GM19023 (cell line): ENCODE measurements around the gene TEC.

Experiments
- ATAC-seq: cut with Tn5 transposase; IDR thresholded peaks from one replicate; pipeline ENCODE4 v1.9.1; 2021; ENCODE audit warnings: mild to moderate bottlenecking, moderate library complexity; ENCODE audit not compliant: unreplicated experiment

The TEC gene

GRCh38 chr4:48270523-48270897 lies 872 bp upstream of the TEC start:
- ATAC-seq, result no peak

- peak; percentile 83 for ATAC-seq
These were observed 354 bp upstream of the TEC start for GRCh38 chr4:48269861-48270522.

- no peak for ATAC-seq
These were observed 2.1 kb downstream of the TEC start for GRCh38 chr4:48267574-48267973.

GRCh38 chr4:48266781-48267180 lies 2.9 kb downstream of the TEC start:
- ATAC-seq, result no peak

- no peak for ATAC-seq
These were observed 6.7 kb downstream of the TEC start for GRCh38 chr4:48262926-48263325.

- ATAC-seq, result no peak
These were observed 7.2 kb downstream of the TEC start for GRCh38 chr4:48262484-48262883.

GRCh38 chr4:48261281-48261680 lies 8.4 kb downstream of the TEC start:
- no peak for ATAC-seq

- ATAC-seq, result no peak
These were observed 9.9 kb downstream of the TEC start for GRCh38 chr4:48259748-48260147.

- no peak for ATAC-seq
These were observed 10.7 kb downstream of the TEC start for GRCh38 chr4:48258845-48259397.

- ATAC-seq, result no peak
These were observed 13.7 kb downstream of the TEC start for GRCh38 chr4:48255959-48256342.

GRCh38 chr4:48255072-48255958 lies 14.3 kb downstream of the TEC start:
- no peak for ATAC-seq

- ATAC-seq, result no peak
These were observed 15.1 kb downstream of the TEC start for GRCh38 chr4:48254381-48255071.

GRCh38 chr4:48252313-48252712 lies 17.3 kb downstream of the TEC start:
- no peak for ATAC-seq

- ATAC-seq, result no peak
These were observed 18.7 kb downstream of the TEC start for GRCh38 chr4:48250980-48251379.

- ATAC-seq, result no peak
These were observed 19.3 kb downstream of the TEC start for GRCh38 chr4:48250343-48250742.

- no peak for ATAC-seq
These were observed 20.3 kb downstream of the TEC start for GRCh38 chr4:48249378-48249777.

- ATAC-seq, result no peak
These were observed 21.1 kb downstream of the TEC start for GRCh38 chr4:48248559-48248953.

GRCh38 chr4:48247878-48248558 lies 21.6 kb downstream of the TEC start:
- no peak for ATAC-seq

GRCh38 chr4:48247142-48247877 lies 22.3 kb downstream of the TEC start:
- no peak for ATAC-seq

- no peak for ATAC-seq
These were observed 25.0 kb downstream of the TEC start for GRCh38 chr4:48244665-48245064.
